ENCODE results near the gene ZDHHC13.

The ZDHHC13 gene

GRCh38 chr11:19208959-19209546 lies 92.1 kb downstream of the ZDHHC13 start:
- DNase-seq, result no peak

GRCh38 chr11:19209617-19210370 lies 92.8 kb downstream of the ZDHHC13 start:
- DNase-seq, result no peak

- no peak for DNase-seq
Measured at GRCh38 chr11:19216021-19216420, 99.1 kb downstream of the ZDHHC13 start.

DNA sequence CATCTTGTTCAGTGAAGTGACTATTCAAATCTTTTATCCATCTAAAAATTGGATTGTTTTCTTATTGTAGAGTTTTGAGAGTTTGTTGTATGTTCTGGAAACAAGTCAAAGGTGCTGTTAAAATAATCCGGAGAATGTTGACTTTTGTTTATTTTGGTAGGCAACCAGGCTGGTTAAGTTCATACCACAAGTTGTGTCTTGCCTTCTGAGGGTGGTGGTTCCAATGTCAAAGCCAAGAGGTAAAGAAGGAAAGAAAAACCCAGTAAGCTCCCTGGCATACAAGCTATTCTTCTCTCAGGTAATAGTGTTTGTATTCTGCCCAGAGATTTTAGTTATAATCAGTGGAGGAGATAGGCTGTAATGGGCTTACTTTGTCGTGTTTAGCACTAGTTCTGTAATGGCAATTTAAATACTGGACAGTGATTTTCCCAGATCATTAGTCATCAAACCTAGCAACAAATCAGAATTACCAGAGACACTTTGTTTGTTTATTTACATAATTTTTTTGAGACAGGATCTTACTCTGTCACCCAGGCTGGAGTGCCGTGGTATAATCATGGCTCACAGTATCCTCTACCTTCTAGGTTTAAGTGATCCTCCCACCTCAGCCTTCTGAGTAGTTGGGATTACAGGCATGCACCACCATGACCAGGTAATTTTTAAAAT lies 99.9 kb downstream of the ZDHHC13 start:
- no peak for DNase-seq

DNA sequence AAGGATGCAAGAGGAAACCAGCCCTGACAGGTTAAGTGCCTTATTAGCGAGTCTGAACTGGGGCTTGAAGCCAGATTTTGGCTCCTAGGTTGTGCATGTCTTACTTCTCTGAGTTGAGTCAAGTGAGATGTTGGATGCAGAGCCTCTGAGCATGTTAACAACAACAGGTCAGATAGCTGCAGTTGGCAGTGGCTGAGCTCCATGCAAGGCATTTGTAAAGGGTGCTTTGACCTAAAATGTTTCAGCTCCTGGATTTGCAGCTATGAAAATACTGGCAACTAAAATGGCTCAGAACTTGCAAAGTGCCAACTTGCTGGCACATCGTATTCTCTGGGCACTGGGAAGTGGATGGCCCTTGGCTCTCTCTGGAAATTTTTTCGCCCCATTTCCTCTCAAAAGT lies 101.2 kb downstream of the ZDHHC13 start:
- DNase-seq, result no peak

- DNase-seq, result no peak
Measured at GRCh38 chr11:19218786-19219460, 102.0 kb downstream of the ZDHHC13 start.

DNA sequence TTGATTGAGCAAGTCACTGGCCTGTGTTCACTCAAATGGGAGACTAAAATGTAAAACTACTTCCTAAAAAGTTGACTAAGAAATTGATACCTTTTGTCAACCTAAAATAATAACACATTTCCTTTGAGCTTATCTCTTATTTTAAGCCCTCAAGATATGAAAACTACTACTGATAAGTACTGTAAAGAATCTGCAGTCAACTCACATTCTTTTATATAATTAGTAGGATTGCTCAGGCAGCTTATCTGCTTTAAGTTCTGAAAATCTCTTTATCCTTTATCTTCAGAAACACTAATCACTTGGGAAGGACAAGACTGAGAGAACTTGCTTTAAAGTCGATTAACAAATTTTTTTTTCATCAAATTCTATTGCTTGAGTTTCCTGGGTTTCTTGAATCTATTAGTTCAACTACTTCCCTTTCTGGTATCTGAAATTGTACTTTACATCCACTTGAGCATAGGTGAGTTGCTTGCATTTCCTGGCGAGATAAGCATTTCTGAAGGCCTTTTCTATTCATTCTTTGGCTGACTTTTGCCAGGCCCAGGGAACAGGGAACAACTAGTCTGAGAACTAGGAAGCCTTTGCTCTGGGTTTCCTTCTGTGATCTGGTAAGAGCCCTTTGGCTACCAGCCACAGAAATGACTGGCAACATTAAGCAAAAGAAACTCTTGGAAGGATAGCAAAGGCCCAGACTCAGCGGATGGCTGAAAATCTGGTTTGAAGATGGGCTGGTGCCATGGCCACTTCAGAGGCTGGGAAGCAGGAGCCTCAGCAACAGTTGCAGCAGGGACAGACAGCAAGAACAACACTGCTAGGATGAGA lies 104.1 kb downstream of the ZDHHC13 start:
- no peak for DNase-seq

DNA sequence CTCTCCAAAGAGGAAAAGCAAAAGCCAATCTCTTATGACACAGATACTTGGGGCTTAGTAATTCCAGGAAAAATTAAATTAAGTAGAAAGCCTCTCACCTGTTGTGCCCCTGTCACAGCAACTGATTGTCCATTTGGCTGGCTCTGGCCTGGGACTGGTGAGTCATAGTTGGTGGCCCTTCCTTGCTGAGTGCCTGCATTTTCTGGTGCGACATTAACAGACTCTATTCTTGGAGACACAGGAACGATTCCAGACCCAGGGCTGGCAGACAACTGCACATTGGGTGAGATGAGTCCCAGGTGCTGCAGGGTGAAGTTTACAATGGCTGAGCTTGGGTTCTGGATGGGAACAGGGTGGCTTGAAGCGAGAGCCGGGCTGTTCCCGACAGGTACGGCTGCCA lies 108.2 kb downstream of the ZDHHC13 start:
- DNase-seq, result no peak

DNA sequence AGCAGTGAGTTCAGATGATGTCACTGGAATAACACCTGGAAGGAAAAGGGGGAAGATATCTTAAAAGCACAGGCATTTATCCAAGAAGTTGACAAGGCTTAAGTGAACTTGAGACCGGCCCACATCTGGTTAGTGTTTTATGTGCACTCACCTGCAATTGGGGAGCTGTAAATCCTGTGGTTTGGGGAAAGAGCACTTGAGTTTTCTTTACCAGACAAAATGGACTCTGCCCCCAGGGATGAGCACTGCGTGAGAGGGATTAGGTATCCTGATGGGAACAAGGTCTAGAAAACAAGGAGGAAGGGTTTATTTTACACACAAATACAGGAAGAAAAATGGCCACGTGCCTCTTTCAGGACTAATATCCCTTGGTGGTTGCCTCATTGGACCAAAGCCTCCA lies 108.6 kb downstream of the ZDHHC13 start:
- DNase-seq, result no peak

Data from CD4-positive, alpha-beta T cell treated with Interleukin-1 beta for 1 hour (primary cell).